ENCODE results near the gene PCNX1.
"Not testable (repeated sequence)": the region's sequence is repeated elsewhere in the genome, so short reads cannot be mapped to it uniquely, and the experiment has no call there.

Gene PCNX1

GRCh38 chr14:70917633-70918032 lies 10.4 kb downstream of the PCNX1 start:
- DNase-seq = no peak

DNA sequence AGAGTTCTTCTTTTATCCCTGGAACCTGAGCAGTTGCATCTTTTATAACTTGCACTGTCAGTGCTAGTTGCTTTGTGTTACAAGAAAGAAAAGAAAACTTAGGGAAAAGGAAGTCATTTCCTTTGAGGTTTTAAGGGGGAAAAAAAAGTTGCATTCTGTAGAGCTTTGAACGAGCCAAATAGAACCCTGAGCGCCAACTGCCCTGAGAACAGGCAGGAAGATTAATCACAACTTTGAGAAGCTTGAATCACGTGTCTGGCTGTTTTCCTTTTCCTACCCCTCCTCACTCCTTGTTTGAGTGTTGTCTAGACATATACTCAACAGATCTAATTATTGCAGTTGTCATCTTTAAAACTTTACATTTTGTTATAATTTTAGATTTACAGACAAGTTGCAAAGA lies 12.5 kb downstream of the PCNX1 start:
- DNase-seq = no peak

GRCh38 chr14:70920608-70921007 lies 13.3 kb downstream of the PCNX1 start:
- no peak for DNase-seq

DNA sequence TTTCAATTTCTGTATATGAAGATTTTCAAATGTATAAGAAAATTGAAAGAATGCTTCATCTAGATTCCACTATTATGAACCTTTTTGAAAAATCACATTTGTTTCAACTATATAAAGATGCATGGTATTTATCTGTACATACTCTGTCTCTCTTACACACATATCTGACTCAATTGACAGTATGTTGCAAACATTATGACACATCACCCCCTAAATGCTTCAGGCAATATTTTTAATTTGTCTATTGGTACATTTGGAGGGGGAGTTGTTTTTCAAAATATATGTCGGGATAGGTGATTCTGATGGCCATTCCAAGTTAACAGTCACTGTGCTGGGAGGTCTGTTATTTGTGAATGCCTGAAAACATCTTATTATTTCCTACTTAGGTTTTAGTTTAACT lies 14.4 kb downstream of the PCNX1 start:
- no peak for DNase-seq

DNA sequence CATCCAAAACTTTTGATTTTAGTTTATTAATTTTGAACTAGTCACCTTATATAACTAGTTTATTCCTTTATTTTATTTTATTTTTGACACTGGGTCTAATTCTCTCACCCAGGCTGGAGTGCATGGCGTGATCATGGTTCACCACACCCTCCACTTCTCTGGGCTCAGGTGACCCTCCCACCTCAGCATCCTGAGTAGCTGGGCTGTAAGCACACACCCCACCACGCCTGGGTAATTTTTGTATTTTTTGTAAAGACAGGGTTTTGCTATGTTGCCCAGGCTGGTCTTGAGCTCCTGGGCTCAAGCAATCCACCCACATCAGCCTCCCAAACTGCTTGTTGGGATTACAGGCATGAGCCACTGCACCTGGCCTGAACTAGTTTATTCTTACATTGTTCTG lies 17.3 kb downstream of the PCNX1 start:
- no peak for DNase-seq

DNA sequence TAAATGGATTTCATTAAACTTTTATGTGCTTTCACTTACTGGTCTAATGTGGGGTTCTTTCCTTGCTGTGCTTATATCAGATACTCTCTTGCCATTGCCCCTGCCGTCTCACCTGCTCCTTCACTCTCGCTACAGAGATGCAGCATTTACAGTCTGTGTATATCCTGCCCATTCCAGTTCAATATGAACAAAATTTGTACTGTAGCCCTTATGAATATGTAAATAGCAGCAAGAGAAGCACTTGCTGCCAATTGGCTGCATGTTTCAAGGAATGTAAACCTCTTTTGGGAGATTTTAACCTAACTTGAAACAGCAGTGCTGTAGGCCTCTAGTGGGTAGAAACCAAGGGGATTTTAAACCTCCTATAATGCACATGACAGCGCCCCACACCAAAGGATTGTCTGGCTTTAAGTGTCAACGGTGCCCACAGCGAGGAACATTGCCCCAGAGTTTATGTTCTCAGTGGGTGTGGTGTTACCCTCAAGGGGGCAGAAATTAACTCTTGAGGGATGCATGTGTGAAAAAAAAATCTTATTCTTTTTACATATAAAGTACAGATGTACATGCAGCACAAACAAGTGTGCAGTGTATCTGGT lies 19.1 kb downstream of the PCNX1 start:
- DNase-seq = no peak

DNA sequence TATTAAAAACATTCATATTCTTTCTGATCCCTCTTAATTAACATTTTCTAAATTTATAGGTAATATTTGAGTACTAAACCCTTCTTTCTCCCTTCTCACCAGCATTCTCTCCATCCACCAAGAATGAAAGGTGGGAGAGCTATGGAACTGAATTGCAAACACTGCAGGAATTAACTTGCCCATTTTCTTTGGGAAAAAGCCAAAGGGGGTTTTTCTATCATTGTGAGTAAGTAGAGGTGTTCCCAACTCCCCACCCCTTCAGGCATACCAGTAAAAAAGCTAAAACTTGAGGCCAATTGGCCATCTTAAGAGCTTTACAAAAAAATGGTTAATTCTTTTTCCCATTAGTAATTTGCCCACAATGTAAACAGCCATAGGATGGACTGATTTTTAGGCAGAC lies 23.7 kb downstream of the PCNX1 start:
- DNase-seq = no peak

GRCh38 chr14:70934084-70934483 lies 26.8 kb downstream of the PCNX1 start:
- DNase-seq = no peak

- DNase-seq = no peak
Measured at GRCh38 chr14:70934502-70935134, 27.4 kb downstream of the PCNX1 start.

- no peak for DNase-seq
Measured at GRCh38 chr14:70935135-70935534, 27.9 kb downstream of the PCNX1 start.

GRCh38 chr14:70939693-70940092 lies 32.4 kb downstream of the PCNX1 start:
- DNase-seq = not testable (repeated sequence)

- DNase-seq = not testable (repeated sequence)
Measured at GRCh38 chr14:70941637-70942341, 34.5 kb downstream of the PCNX1 start.

DNA sequence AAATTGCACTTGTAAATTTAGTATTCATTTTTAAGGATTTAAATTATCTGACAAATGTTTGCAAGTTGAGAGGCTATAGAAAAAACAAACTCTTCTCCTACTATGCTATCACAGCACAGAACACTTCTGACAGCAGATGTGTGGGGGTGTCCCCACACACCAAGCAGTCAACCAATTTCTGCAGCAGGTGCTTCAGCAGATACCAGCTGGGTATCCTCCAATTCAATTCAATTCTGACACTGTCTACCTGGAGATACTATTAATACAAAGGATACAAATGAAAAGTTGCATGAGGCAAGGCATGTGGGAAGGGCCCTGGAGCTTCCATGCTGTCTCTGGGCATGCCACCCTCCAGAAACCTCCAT lies 35.1 kb downstream of the PCNX1 start:
- no peak for DNase-seq

- not testable (repeated sequence) for DNase-seq
Measured at GRCh38 chr14:70942721-70943120, 35.5 kb downstream of the PCNX1 start.

GRCh38 chr14:70943838-70944237 lies 36.6 kb downstream of the PCNX1 start:
- no peak for DNase-seq

DNA sequence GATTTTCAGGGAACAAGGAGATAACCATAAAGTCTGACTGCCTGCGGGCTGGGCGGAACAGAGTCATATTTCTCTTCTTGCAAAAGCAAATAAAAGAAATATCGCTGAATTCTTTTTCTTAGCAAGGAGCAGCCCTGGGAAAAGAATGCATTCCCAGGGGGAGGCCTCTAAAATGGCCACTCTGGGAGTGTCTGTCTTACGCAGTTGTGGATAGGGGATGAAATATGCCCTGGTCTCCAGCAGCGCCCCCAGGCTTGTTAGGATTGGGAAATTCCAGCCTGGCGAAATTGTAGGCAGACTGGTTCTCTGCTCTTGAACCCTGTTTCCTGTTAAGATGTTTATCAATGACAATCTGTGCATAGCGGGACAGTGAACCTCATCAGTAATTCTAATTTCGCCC lies 40.5 kb downstream of the PCNX1 start:
- DNase-seq = no peak

DNA sequence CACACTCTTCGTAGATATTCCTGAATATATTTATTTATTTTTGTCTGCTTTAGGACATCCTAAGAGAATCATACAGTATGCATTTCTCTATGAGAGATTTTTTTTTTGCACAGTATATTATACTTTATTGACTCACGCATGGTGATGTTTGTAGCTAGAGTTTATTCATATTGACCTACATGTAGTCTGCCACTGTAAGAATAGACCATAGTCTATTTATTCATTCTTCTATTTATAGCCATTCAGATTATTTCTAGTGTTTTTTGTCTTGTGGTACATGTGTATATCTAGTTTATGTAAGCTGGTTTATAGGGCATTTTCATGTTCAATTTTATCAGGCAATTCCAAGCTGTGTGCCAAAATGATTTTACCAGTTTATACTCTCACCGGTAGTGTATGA lies 45.2 kb downstream of the PCNX1 start:
- no peak for DNase-seq

- no peak for DNase-seq
Measured at GRCh38 chr14:70954068-70954467, 46.8 kb downstream of the PCNX1 start.

DNA sequence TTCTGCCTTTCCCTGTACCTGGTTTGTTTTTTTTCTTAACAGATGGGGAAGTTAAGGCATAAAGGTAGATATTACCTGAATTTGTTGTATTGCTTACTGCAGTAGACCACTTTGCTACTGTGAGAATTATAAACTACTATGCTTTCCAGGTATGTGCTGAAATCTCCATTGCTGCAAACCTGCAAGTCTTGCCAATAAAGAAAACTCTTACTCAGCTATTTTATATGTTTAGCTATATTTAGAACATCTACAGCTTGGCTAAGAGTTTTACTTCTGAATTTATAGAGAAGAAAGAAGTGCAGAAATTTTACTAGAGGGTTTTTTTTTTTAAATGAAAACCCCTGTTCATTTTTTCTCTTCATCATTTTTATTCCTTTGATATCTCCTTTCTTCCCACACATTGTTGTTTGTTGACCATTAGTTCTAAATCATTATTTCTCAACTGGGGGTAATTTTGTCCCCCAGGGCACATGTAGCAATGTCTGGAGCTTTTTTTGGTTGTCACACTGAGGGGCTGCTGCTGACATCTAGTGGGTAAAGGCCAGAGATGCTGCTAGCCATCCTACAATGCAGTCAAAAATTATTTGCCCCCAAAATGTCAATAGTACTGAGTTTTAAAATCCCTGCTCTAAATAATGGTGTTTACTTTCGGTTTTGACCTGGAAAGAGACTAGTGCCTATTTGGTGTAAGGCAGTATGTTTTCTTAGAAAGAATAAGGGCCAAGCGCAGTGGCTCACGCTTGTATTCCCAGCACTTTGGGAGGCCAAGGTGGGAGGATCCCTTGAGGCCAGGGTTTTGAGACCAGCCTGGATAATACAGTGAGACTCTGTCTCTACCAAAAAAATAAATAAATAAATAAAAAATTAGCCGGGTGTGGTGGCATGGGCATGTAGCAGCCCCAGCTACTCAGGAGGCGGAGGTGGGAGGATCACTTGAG lies 48.6 kb downstream of the PCNX1 start:
- DNase-seq = no peak

GRCh38 chr14:70956511-70956910 lies 49.3 kb downstream of the PCNX1 start:
- no peak for DNase-seq

- DNase-seq = no peak
Measured at GRCh38 chr14:70957710-70958109, 50.5 kb downstream of the PCNX1 start.

GRCh38 chr14:70962935-70963334 lies 55.7 kb downstream of the PCNX1 start:
- no peak for DNase-seq

DNA sequence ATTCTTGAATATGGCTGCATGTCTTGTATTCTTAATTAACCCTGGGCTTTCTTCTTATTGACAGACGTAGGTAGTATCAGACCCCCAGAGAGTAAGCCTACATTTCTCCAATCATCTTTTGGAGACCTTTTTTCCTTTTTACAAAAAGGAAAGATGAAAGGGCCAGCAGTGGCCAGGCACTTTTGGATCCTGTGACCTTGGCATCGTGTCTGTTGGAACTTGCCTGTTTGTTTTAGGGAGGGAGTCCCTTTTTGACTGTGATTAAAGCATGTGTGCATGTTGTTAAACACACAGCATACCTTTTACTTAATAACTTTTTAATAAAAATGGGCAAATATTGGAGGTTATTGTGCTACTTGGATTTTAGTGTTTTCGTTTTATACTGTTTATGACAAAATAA lies 57.2 kb downstream of the PCNX1 start:
- no peak for DNase-seq

All from right forelimb (tissue), 1 donor.